ENCODE results near the gene CADM1.

CADM1 gene

GRCh38 chr11:115257678-115258077 is 246.5 kb downstream of the CADM1 start:
- in situ Hi-C loops (cut with MboI; ENCODE audit: low sequenced_read_pairs), result no loop called here

- in situ Hi-C loops (cut with MboI; ENCODE audit: low sequenced_read_pairs), result no loop called here
These were observed 246.9 kb downstream of the CADM1 start for GRCh38 chr11:115257270-115257669.

GRCh38 chr11:115256397-115257197 is 247.6 kb downstream of the CADM1 start:
- in situ Hi-C loops (cut with MboI; ENCODE audit: low sequenced_read_pairs), result no loop called here

- in situ Hi-C loops (cut with MboI; ENCODE audit: low sequenced_read_pairs), result no loop called here
These were observed 249.0 kb downstream of the CADM1 start for GRCh38 chr11:115255006-115255762.

- in situ Hi-C loops (cut with MboI; ENCODE audit: low sequenced_read_pairs), result no loop called here
These were observed 253.1 kb downstream of the CADM1 start for GRCh38 chr11:115251126-115251525.

GRCh38 chr11:115249061-115249578 is 255.1 kb downstream of the CADM1 start:
- in situ Hi-C loops (cut with MboI; ENCODE audit: low sequenced_read_pairs), result no loop called here

- in situ Hi-C loops (cut with MboI; ENCODE audit: low sequenced_read_pairs), result no loop called here
These were observed 256.3 kb downstream of the CADM1 start for GRCh38 chr11:115247953-115248352.

GRCh38 chr11:115247361-115247760 is 256.9 kb downstream of the CADM1 start:
- in situ Hi-C loops (cut with MboI; ENCODE audit: low sequenced_read_pairs), result no loop called here

- in situ Hi-C loops (cut with MboI; ENCODE audit: low sequenced_read_pairs), result no loop called here
These were observed 259.5 kb downstream of the CADM1 start for GRCh38 chr11:115244758-115245157.

- in situ Hi-C loops (cut with MboI; ENCODE audit: low sequenced_read_pairs), result no loop called here
These were observed 259.9 kb downstream of the CADM1 start for GRCh38 chr11:115244296-115244695.

- in situ Hi-C loops (cut with MboI; ENCODE audit: low sequenced_read_pairs), result no loop called here
These were observed 261.2 kb downstream of the CADM1 start for GRCh38 chr11:115242982-115243381.

GRCh38 chr11:115241899-115242298 is 262.3 kb downstream of the CADM1 start:
- in situ Hi-C loops (cut with MboI; ENCODE audit: low sequenced_read_pairs), result no loop called here

GRCh38 chr11:115238791-115239190 is 265.4 kb downstream of the CADM1 start:
- in situ Hi-C loops (cut with MboI; ENCODE audit: low sequenced_read_pairs), result no loop called here

GRCh38 chr11:115238086-115238485 is 266.1 kb downstream of the CADM1 start:
- in situ Hi-C loops (cut with MboI; ENCODE audit: low sequenced_read_pairs), result no loop called here

- in situ Hi-C loops (cut with MboI; ENCODE audit: low sequenced_read_pairs), result no loop called here
These were observed 266.6 kb downstream of the CADM1 start for GRCh38 chr11:115237578-115237977.

GRCh38 chr11:115234794-115235193 is 269.4 kb downstream of the CADM1 start:
- in situ Hi-C loops (cut with MboI; ENCODE audit: low sequenced_read_pairs), result no loop called here

- in situ Hi-C loops (cut with MboI; ENCODE audit: low sequenced_read_pairs), result no loop called here
These were observed 277.7 kb downstream of the CADM1 start for GRCh38 chr11:115226556-115226955.

GRCh38 chr11:115224551-115224950 is 279.7 kb downstream of the CADM1 start:
- in situ Hi-C loops (cut with MboI; ENCODE audit: low sequenced_read_pairs), result no loop called here

GRCh38 chr11:115222863-115223530 is 281.2 kb downstream of the CADM1 start:
- in situ Hi-C loops (cut with MboI; ENCODE audit: low sequenced_read_pairs), result no loop called here

GRCh38 chr11:115222218-115222862 is 281.9 kb downstream of the CADM1 start:
- in situ Hi-C loops (cut with MboI; ENCODE audit: low sequenced_read_pairs), result no loop called here
